Mucosa of rectum (tissue), 2 donors: ENCODE measurements around the gene PLXNA4.

Source experiments
- H3K27ac ChIP-seq, 2 donors: one replicate each; pipeline ENCODE4 v1.7.0; 2013; ENCODE audit warnings: inconsistent platforms in 2 of 2, low read depth in 2 of 2, low read length in 2 of 2
- H3K27me3 ChIP-seq, 2 donors: one replicate each; pipeline ENCODE4 v1.7.0; 2013; ENCODE audit warnings: low read length in 2 of 2; ENCODE audit not compliant: control insufficient read depth in 2 of 2, insufficient read depth in 2 of 2
- H3K36me3 ChIP-seq, 2 donors: one replicate each; pipeline ENCODE4 v1.7.0; 2013; ENCODE audit warnings: low read length in 2 of 2; ENCODE audit not compliant: control insufficient read depth in 2 of 2, insufficient read depth in 2 of 2
- H3K4me1 ChIP-seq, 2 donors: one replicate each; pipeline ENCODE4 v1.7.0; 2013; ENCODE audit warnings: low read length in 2 of 2, mild to moderate bottlenecking in 1 of 2; ENCODE audit not compliant: control insufficient read depth in 2 of 2, insufficient read depth in 2 of 2
- H3K4me3 ChIP-seq, 2 donors: one replicate each; pipeline ENCODE4 v1.7.0; 2013; ENCODE audit warnings: low read length in 2 of 2
- H3K9ac ChIP-seq, 2 donors: one replicate each; pipeline ENCODE4 v1.7.0; 2013; ENCODE audit warnings: low read length in 2 of 2, low read depth in 1 of 2, mild to moderate bottlenecking in 1 of 2
- H3K9me3 ChIP-seq, 2 donors: one replicate each; pipeline ENCODE4 v1.7.0; 2013; ENCODE audit warnings: low read length in 2 of 2; ENCODE audit not compliant: control insufficient read depth in 2 of 2
- donor health status: healthy.
- donor health status: Normal muscosa, but diverticular disease.

Gene PLXNA4

DNA sequence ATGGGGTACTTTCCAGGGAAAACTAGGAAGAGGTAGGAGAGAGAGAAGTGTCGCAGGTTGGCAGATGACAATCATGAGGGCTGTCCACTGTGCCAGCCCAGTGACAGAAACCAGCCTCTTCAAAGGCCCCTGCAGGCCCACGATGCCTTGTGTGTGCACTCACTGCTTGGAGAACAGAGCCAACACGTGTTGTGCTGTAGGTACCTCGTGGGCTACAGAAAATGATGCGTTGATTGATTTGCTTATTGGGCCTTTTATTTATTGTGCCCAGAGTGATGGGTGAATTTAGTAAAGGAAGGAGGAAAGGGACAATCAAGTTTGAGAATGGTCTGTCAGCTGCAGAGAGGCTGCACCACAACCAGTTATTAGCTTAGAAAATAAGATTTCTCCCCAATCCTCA lies 215.1 kb downstream of the PLXNA4 start:
- H3K27ac ChIP-seq, result no peak overlapping the region
- no peak overlapping the region for H3K4me3 ChIP-seq
- no peaks in the 10 kb centered on the region for H3K4me1 ChIP-seq
- no peak overlapping the region for H3K9ac ChIP-seq
- H3K36me3 ChIP-seq, result no peaks in the 10 kb centered on the region
- H3K9me3 ChIP-seq, result no peaks in the 10 kb centered on the region
- peaks cover 0 to 3% of the 10 kb centered on the region in 2 donors for H3K27me3 ChIP-seq

DNA sequence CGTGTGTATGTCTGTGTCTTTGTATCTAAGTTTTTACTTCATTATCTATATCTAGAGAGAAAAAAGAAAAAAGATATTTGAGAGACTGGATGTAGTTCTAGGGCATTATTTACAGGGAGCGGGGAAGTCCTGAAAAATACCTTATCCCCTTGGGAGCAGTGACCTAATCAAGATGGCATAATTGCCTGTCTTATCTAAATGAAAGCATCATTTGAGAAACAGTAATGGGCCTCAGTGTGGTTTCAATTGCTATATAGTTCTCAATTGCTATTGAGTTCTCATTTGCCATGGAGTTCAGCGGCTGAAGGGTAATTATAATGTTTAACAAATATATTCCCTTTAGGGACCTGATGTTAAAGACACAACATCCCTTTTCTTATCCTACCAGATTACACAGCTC lies 216.5 kb downstream of the PLXNA4 start:
- Histone ChIP-seq H3K9ac (no peak overlapping the region), H3K9me3 (no peaks in the 10 kb centered on the region), H3K36me3 (no peaks in the 10 kb centered on the region), H3K27me3 (peaks cover 0 to 3% of the 10 kb centered on the region in 2 donors), H3K4me3 (no peak overlapping the region), H3K4me1 (no peaks in the 10 kb centered on the region), H3K27ac (no peak overlapping the region)

DNA sequence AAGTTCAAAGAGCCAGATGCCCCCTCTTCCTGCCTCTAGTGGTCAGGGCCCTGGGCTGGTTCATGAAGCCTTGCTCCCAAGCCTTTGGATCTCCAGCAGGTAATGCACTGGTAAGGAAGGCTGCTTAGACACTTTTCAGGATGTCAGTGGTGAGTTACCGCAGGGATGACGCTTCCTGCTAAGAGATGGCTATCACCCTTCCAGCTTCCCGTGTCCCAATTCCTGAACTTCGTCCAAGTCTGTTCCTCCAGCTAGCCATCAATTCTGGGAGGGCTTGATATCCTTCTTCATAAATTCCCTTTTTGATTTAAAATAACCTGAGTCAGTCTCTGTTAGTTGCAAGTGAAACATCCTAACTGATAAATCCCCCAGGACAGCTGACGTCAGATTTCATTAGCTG lies 221.2 kb downstream of the PLXNA4 start:
- Histone ChIP-seq H3K9ac (no peak overlapping the region), H3K4me3 (no peak overlapping the region), H3K36me3 (no peaks in the 10 kb centered on the region), H3K27me3 (peaks cover 0 to 3% of the 10 kb centered on the region in 2 donors), H3K9me3 (no peaks in the 10 kb centered on the region), H3K27ac (no peak overlapping the region), H3K4me1 (peaks cover 0 to 2% of the 10 kb centered on the region in 2 donors)

DNA sequence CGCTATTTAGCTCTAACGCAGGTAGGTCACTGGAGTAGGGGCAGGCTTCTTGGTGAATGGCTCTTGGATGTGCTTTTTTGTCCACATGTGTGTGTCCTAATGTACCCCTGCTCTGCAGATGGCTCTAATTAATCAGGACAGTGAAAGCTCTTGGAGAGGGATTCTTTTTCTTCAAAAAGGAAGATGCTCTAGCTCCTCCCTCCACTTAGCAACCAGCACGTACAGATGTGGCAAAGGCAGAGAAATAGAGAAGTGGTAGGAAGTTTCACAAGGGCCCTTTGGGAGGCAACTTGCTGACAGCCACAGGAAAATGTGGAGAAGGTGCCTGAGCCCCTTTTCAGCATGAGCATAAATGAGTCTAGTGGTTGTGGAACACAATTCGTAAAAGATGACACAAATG lies 221.7 kb downstream of the PLXNA4 start:
- no peaks in the 10 kb centered on the region for H3K36me3 ChIP-seq
- no peaks in the 10 kb centered on the region for H3K9me3 ChIP-seq
- no peak overlapping the region for H3K27ac ChIP-seq
- H3K27me3 ChIP-seq, result peaks cover 0 to 3% of the 10 kb centered on the region in 2 donors
- H3K9ac ChIP-seq, result no peak overlapping the region
- peaks cover 0 to 2% of the 10 kb centered on the region in 2 donors for H3K4me1 ChIP-seq
- H3K4me3 ChIP-seq, result no peak overlapping the region

DNA sequence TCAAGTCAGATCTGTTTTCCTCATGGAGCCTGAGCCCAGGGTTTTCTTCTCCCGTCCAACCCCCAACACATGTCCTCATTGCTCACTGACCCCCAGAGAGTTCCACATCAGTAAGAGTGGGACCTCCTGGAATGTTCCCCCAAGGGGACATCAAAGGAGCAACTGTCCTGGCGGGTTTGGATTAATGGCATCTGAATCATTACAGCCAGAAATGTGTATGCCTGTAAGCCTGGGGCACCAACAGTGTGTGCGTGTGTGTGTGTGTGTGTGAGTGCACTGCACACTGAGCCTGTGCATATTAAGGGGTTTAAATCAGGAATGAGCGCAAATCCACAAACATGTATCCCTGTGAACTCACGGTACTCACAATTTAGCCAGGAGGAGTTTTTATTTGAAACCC lies 222.3 kb downstream of the PLXNA4 start:
- Histone ChIP-seq H3K9me3 (no peaks in the 10 kb centered on the region), H3K4me1 (peaks cover 0 to 2% of the 10 kb centered on the region in 2 donors), H3K27me3 (peaks cover 0 to 3% of the 10 kb centered on the region in 2 donors), H3K9ac (no peak overlapping the region), H3K36me3 (no peaks in the 10 kb centered on the region), H3K27ac (no peak overlapping the region), H3K4me3 (no peak overlapping the region)

DNA sequence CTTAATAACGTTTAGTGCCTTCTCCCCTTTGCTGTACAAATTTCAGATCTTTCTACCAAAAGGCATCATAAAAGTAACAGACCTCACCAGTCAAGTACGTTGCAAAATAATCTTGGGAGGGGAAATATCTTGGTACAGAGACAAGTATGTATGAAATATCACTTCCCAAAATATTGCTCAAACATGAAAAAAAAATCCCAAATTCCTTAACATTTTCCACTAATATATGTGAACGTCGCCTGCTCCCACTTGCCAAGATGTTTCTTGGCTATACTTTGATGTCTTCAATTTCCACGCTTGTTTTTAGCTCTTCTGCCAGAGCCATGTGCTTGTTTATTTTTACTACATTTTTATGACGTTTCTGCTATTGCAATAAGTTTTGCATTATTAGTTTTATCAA lies 223.5 kb downstream of the PLXNA4 start:
- H3K27me3 ChIP-seq, result peaks cover 0 to 3% of the 10 kb centered on the region in 2 donors
- H3K9ac ChIP-seq, result no peak overlapping the region
- no peaks in the 10 kb centered on the region for H3K36me3 ChIP-seq
- peaks cover 0 to 2% of the 10 kb centered on the region in 2 donors for H3K4me1 ChIP-seq
- no peak overlapping the region for H3K27ac ChIP-seq
- H3K9me3 ChIP-seq, result no peaks in the 10 kb centered on the region
- no peak overlapping the region for H3K4me3 ChIP-seq

DNA sequence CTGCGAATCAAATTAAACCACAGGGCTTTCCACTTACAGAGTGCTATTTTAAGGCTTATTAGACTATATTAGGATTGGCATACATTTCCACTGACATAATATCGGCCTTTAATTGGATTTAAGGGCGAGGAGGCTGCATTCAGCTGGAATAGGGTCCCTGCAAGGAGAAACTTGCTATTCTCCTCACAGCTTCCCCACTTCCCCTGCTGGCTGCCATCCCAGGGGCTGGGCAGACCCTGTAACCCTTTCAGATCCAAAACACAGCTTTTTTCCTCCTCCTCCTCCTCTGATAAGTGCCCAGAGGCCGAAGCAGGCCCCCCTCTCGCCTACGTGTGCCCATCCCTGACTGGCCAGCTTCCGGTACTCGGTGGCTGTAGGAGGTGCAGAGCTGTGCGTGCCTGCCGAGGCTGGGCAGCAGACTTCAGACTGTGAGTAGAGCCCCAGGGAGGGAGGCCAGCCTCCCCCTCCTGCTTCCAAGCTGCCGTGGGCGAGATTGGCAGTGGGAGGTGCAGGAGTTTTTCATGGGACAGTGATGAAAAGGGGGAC lies 224.2 kb downstream of the PLXNA4 start:
- Histone ChIP-seq H3K27ac (no peak overlapping the region), H3K36me3 (no peaks in the 10 kb centered on the region), H3K9ac (no peak overlapping the region), H3K9me3 (no peaks in the 10 kb centered on the region), H3K4me3 (no peak overlapping the region), H3K27me3 (peaks cover 3% of the 10 kb centered on the region in 2 donors), H3K4me1 (peaks cover 0 to 2% of the 10 kb centered on the region in 2 donors)

DNA sequence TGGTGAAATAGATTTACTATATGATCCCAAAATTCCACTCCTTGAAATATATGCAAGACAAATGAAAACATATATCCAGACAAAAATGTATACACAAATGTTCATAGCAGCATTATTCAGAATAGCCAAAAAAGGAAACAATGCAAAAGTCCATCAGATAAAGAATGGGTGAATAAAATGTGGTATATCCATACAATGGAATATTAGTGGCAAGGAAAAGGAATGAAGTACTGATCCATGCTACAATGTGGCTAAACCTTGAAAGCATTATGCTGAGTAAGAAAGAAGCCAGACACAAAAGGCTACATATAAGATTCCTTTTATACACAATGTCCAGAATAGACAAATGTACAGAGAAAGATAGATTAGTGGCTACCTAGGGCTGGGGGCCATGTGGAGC lies 225.5 kb downstream of the PLXNA4 start:
- no peaks in the 10 kb centered on the region for H3K36me3 ChIP-seq
- H3K27ac ChIP-seq, result no peak overlapping the region
- no peak overlapping the region for H3K4me3 ChIP-seq
- H3K27me3 ChIP-seq, result peaks cover 0 to 4% of the 10 kb centered on the region in 2 donors
- H3K9ac ChIP-seq, result no peak overlapping the region
- no peaks in the 10 kb centered on the region for H3K9me3 ChIP-seq
- H3K4me1 ChIP-seq, result peaks cover 0 to 2% of the 10 kb centered on the region in 2 donors

DNA sequence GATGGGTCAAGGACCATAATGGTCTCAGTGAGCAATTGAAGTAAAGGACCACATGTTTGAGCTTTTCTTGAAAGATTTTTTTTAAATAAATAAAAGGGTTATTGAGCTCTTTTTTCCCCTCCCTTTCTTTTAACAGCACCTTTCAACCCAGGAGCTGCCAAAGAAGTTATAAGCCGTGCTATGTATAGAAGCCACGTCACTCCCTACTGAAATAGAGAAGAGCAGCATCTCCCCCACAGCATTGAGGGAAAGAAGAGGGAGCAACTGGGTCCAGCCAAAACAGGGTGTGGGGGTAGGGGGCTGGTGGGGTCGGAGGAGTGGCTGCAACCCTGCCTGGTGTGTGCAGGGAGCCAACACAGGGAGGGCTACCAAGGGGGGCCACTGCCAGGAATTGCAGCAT lies 227.2 kb downstream of the PLXNA4 start:
- Histone ChIP-seq H3K4me1 (peaks cover 0 to 2% of the 10 kb centered on the region in 2 donors), H3K36me3 (no peaks in the 10 kb centered on the region), H3K27me3 (peaks cover 0 to 4% of the 10 kb centered on the region in 2 donors), H3K9ac (no peak overlapping the region), H3K27ac (no peak overlapping the region), H3K9me3 (no peaks in the 10 kb centered on the region), H3K4me3 (no peak overlapping the region)

DNA sequence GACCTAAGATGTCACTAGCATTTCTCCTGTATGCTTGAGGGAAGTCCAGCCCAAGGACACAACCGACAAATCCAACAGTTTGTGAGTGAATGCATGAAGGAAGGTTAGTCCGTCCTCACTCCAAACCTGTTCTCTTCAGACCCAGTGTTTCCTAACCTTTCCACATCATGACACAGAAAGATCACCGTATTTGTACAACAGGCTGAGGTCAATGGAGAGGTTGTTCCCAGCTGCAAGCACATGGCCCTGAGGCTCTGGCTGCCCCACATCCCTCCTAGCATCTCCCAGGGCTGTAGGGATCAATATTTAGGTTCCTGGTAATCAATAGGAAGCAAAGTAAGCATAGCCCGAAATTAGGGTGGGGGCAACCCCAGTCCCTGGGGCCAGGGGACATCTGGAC lies 227.9 kb downstream of the PLXNA4 start:
- Histone ChIP-seq H3K9me3 (no peaks in the 10 kb centered on the region), H3K36me3 (no peaks in the 10 kb centered on the region), H3K4me3 (no peak overlapping the region), H3K27me3 (peaks cover 0 to 4% of the 10 kb centered on the region in 2 donors), H3K4me1 (peaks cover 0 to 2% of the 10 kb centered on the region in 2 donors), H3K27ac (no peak overlapping the region), H3K9ac (no peak overlapping the region)

DNA sequence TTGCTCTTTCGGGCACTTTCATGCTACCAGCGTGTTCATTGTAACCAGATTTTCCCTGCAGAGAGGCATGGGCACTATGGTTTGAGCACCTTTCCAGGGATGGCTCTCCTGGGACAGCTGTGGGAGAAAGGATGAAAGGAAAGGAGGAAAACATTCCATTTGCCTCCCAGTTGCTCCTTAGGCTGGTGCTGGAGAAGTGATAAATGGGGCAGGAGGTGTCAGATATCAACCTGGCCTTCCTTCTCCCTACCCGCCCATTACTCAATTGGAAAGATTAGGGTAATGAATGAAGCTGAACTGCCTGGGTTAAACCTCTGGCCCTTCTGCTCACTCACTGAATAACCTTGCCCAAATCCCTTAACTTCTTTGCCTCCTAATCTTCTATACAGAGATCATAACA lies 228.4 kb downstream of the PLXNA4 start:
- Histone ChIP-seq H3K36me3 (no peaks in the 10 kb centered on the region), H3K4me1 (peaks cover 0 to 2% of the 10 kb centered on the region in 2 donors), H3K4me3 (no peak overlapping the region), H3K27ac (no peak overlapping the region), H3K27me3 (peaks cover 0 to 4% of the 10 kb centered on the region in 2 donors), H3K9ac (no peak overlapping the region), H3K9me3 (no peaks in the 10 kb centered on the region)
